NCI-H1417 (cell line): Measurements from ENCODE around the gene IL1RAPL1.

Source experiments
- DNase-seq, 3 experiments: peaks; one replicate each; lab custom pipeline; 2025; lab: John Stamatoyannopoulos, UW

IL1RAPL1 gene

DNA sequence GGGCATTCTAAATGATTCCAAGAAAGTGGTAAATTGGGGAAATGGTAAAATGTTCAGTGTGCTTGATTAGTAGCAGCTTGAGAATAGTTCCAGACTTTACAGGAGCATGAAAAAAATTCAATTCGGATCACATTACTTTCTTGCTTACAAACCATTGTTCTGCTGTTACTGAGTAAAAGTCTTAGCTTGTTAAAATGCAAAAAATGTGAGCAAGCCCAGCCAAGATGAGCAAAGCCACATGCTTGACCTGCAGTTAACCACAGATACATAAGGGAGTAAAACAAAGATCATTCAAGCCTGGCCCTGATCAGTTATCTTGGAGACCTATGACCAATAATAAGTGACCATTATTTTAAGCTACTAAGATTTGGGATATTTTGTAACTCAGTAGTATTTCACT is 1065.2 kb downstream of the IL1RAPL1 start:
- DNase-seq, result no peak

DNA sequence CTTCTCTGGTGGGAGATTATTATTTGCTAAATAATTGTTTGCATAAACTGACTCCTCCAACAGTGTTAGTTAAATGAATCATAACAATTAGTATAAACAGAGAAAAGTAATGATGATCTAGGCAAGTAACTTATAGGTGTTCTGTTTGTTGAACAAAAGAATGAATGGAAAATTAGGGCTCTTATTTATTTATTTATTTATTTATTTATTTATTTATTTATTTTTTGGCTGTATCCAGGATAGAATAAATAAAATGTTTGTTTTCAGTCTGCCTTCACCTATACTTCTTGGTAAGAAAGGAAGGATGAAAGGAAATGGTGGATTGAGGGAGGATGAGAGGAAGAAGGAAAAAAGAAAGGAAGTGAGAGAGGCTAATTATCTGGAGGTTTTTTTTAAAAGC is 1066.5 kb downstream of the IL1RAPL1 start:
- no peak for DNase-seq

DNA sequence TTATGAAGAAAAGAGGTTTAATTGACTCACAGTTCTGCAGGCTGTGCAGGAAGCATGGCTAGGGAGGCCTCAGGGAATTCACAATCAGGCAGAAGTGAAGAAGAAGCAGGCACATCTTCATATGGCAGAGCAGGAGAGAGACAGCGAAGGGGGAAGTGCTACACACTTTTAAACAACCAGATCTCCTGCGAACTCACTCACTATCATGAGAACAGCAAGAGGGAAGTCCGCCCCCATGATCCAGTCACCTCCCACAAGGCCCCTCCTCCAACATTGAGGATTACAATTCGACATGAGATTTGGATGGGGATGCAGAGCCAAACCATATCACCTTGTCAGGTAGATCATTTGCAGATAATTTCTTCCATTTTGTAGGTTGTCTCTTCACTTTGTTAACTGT is 1072.7 kb downstream of the IL1RAPL1 start:
- DNase-seq, result no peak

DNA sequence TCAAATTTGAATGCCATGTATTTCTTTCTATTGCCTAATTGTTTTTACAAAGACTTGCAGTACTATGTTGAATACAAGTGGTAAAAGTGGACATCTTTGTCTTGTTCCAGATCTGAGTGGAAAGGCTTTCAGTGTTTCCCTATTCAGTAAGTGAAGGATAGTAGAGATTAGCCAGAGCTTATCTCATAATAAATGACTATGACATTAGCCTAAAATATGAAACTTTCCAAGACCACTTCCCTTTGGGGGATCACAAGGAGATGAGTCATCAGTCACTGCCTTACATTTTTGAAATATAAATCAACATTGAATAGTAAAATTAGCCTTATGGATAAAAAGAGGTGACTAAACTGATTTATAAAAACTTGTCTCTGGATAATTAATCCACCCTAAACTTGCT is 1074.0 kb downstream of the IL1RAPL1 start:
- DNase-seq, result no peak

DNA sequence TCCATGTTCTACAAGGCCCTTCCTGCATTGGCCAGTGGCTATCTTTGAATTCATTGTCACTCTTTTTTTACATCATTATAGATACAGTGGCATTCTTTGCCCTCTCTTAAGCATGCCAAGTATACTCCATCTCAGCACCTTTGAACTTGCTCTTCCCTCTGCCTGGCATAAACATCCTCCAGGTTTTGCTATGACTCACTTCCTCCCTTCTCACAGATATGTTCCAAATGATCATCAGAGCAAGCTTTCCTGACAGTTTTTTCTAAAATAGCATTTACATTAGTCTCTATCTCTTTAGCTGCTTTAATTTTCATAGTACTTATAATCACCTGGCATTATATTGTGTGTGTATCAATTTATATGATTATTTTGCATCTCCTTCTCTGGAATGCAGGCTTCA is 1074.9 kb downstream of the IL1RAPL1 start:
- DNase-seq, result no peak

DNA sequence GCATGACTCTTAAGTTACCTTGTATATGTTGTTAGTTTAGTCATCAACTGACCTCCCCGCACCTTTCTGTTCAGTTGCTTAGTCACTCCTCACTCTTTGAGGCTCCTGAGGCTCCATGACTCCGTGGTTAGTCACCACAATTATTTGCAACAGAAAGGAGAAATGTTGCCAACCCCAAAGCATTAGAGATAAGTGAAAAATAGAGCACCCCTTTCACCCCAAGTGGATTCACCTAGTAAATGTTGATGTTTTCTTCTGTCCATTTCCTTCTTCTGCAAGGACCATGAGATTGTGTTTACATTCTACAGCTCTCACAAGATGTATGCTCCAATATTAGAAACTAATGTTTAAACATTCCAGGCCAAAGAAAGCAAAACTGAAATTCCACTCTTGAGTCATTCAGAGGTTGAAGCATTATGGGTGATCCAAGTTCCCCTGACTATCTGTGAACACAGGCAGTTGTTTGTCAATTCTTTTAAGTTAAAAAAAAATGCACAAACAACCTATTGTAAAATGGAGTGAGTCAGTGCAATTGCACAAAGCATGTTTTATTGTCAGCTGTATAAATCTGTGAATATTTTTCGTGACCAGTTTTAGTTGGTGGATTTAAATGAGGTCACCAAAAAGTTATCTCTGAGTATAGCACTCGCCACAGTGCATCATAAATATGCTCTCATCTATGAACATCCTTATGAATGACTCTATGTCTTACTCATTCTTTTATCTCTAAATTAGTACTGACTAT is 1075.7 kb downstream of the IL1RAPL1 start:
- DNase-seq, result no peak

DNA sequence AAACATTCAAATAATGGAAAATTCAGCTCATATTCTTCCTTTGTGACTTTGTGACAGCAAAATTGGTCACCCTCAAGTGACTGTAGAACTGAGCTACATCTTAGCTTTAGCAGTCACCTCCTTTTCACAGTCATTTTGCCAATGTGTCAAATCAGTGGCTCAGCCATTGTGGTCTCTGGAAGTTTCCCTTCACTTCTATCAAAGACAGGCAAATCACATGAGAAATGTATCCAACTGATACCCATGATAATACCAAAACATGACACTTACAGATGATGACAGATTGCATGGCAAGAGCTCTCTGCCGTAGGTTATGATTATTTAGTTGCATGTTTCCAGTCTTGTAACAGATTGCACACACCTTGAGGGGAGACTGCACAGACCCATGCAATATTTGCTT is 1078.3 kb downstream of the IL1RAPL1 start:
- no peak for DNase-seq

DNA sequence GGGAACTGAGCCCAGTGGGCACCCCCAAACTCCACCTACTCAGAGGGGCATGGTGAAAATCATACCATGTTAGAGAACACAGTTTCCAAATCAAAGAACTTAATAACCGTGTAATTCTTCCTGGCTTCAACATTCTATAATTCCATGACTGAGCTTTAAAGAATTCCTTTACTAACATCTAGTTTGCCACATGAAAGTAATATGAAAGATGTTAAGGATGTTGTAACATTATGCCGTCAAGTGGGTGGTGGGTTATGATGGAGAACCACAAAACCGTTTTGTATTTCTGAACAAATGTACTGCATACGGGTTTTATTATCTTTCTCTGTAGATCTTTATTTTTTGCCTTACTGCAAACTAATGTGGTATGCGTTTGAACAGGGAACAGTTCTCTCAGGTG is 1079.1 kb downstream of the IL1RAPL1 start:
- no peak for DNase-seq

DNA sequence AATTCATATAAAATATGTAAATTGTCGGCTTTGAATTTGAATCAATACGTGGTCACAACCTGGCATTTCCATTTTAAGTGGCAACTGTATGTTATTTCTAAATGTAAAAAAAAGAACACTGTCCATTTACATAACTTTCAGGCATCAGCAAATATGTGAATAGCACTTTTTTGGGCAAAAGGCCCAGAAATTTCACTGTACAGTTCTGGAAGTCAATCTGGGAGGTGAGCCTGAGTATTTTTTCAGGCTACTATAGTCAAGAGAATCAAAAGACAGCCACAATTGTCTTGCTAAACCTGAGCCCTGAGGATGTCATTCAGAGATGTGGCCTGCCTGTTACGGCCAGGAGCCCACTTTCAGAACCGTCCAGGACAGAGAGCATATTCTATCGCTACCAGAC is 1084.2 kb downstream of the IL1RAPL1 start:
- DNase-seq, result no peak

DNA sequence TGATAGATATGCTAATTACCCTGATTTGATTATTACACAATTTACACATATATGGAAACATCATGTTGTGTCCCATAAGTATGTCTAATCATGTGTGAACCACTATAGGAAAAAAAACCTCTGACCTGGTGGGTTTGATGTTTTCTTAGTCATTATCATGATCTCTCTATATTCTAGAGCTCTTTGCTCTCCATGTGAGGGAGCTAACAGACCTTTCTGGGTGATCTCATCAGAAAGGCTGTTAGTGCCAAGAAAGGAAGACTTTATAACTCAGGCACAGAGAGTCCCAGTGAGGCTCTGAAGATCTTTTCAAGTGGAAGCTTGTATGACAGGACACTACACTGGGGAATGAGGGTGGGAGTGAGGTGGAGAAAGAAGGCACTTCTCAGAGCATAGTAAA is 1100.4 kb downstream of the IL1RAPL1 start:
- no peak for DNase-seq

DNA sequence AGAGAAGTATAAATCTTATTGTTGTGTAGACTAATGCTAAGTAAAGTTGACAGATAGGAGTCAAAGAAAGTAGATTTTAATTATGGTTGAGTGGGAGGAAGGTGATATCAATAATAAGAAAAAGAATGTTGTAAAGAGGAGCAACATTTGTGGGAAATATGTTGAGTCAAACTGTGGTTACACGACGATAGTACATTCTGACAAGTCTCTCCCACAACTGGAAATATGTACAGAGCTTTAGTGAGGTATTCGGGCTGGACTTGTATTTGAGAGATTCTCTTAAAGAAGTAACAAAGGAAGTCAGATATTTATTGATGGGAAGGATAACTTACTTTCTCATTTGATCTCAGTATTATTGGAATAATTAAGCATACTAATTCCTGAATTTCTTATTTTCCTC is 1102.8 kb downstream of the IL1RAPL1 start:
- no peak for DNase-seq

DNA sequence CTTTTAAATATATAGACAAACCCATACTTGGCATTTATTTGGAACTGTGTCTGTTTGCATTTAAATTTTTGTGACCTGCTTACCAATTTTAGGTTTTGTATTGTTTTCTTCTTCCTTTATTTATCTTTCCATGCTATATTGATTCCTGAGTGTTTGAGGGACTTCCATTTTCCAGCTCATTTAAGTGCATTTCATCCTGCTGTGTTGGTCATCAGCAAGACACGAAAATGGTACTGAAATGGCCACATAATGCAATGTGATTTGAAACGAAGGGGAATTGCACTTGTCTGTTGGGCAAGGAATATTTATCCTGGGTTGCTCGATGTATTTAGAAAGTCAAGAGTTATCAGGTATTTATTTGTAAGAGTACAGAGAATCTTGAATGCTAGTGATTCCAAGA is 1103.8 kb downstream of the IL1RAPL1 start:
- DNase-seq, result peak in 2 of 3 experiments; percentile 13 to 37

DNA sequence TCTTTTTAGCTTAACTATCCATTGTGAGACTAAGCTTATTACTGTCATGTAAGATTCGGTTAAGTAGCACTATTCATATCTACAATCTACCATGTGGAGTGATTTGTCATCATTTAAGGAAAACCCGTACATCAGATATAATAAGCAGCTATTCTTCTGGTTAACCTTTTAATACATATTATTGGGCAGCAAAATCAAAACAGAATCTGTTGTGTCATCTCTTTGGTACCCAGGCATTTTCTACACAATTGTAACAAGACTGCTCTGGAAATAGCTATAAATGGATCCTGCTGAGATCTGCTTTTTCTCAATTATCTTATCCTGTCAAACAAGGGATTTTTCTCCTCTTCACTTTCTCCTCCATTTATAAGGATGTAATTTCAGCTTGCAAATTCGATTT is 1106.7 kb downstream of the IL1RAPL1 start:
- no peak for DNase-seq

DNA sequence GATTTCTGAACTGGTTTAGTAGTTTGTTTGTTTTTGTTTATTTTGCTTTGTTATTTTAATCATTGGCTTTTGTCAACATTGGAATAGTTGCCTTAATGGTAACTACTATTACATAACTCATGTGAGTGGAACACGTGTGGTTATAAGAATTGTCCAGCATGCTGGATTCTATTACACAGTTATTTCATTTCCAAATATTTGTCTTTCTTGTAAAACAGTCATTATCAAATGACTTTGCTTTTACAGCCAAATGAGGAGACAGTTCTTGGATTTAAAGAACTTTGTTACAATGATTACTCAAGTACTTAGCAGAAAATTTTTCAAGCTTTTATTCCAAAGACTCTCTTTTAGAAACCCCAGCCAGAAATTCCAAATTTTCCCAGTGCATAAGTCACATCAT is 1112.0 kb downstream of the IL1RAPL1 start:
- DNase-seq, result no peak

DNA sequence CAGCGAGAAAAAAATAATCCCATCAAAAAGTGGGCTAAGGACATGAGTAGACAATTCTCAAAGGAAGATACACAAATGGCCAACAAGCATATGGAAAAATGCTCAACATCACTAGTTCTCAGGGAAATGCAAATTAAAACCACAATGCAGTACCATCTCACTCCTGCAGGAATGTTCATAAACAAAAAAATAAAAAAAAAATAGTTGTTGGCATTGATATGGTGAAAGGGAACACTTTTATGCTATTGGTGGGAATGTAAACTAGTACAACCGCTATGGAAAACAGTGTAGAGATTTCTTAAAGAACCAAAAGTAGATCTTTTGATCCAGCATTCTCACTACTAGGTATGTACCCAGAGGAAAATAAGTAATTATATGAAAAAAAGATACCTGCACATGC is 1119.8 kb downstream of the IL1RAPL1 start:
- no peak for DNase-seq

DNA sequence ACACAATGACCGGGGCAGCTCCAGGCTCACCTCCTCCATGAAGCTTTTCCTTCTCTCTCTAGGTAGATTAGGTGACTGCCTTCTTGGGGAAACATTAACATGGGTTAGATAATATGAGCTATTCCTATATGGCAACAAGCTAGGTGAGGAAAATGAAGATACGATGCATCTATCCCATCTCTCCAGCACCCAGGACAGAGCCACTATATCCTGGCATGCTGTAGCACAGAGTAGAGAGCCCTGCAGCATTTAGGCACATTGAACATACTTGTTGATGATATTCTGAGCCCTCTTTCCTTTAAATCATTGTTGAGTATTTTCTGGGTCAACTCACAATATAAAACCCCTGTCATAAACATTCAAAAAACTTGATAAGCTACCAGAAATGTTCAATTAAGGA is 1133.9 kb downstream of the IL1RAPL1 start:
- DNase-seq, result no peak

DNA sequence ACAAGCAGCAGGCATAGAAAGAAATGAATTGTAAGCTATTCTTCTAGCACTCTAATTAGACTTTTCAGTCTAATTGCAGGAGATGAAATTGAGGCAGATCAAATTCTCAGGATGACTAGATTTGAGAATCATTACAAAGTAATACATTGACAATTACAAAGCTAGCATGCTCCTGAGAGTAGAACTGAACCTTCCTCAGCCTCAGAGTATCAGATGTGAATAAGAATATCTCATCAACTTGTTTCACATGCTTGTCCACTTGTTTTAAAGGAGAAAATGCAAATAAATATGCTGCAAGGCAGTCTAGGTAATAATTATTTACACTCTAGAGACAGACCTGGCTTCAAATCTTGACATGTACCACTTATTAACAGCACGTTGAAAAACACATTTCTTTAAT is 1137.1 kb downstream of the IL1RAPL1 start:
- DNase-seq, result peak in 1 of 3 experiments; percentile 33

DNA sequence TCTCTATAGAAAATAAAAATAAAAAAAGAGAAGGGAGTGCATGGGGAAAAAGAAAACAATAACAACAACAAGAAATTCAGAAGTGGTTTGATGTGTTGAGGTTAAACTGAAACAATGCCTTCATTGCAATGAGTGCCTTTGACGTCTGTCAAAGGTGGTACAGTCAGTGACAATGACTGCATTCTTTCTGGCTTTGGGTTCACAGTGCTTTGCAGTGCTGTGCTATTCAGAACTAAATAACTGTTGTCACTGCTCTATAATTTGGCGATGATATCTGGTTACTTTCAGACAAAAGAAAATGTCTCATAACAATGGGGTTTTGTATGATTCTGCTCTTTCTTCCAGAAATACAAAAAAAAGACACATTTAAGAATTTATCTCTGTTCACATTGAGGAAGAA is 1139.6 kb downstream of the IL1RAPL1 start:
- no peak for DNase-seq

DNA sequence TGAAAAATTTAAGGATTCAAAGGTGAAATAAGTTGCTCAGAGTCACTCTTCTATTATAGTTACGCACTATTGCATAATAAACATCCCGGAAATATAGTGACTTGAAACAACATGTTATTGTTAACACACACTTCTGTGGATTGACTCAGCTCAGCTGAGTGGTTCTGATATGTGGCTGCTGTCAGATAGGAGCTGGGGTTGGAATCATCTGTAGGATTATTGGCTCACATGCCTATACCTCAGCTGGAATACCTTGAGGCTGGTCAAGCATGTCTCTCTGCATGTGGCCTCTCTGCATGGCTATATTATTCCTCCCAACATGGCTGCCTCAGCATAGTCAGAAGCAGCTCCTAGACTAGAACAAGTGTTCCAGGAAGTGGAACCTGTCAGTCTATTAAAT is 1141.4 kb downstream of the IL1RAPL1 start:
- no peak for DNase-seq

DNA sequence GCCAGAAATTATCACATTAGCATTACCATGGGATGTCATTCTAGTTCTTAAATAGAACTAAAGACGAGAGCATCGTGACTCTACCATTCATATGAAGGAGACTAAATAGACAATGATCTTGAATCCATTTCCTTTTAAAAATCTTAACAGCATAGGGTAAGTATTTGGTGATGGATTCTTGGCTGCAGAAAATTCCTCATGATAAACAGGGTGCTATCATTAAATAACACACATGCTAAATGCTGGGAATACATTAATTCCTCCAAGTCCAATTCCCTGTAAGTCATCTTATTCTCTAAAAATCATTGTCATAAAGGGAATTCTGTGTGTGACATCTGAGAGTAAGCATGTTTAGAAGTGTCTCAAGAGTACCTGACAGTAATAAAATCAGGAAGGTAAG is 1157.7 kb downstream of the IL1RAPL1 start:
- no peak for DNase-seq

DNA sequence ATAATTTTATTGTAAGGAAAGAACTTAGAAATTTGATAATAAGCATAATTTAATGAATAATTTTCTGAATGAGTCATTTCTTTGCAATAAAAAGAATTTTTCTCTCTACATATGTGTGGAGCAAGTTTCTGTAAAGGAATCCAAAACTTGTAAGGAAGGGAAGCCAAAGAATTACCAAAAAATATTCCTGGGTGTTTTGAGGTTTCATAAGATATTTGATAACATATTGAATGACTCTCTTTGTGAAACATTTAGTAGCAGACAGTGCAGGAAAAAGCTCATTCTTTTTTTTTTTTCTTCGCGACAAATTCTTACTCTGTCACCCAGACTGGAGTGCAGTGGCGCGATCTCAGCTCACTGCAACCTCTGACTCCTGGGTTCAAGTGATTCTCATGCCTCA is 1159.1 kb downstream of the IL1RAPL1 start:
- DNase-seq, result no peak

DNA sequence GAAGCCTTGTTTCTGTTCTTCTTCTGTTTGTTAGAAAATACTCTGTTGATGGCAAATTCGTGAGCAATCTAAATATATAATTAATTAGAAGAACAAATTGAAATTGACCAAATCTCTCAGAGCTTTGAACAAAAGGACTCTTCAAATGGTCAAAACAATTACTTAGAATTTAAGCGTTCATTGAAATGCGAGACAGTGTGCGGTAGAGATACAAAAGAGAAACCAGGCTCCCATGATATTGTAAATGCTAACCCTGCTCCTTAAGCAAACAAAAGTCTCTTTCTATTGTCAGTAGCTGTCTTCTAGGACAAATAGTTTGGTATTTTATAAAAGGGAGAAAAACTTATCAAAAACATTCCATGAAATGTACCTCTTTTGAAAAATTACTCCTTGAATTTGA is 1174.8 kb downstream of the IL1RAPL1 start:
- DNase-seq, result peak in 1 of 3 experiments; percentile 30

DNA sequence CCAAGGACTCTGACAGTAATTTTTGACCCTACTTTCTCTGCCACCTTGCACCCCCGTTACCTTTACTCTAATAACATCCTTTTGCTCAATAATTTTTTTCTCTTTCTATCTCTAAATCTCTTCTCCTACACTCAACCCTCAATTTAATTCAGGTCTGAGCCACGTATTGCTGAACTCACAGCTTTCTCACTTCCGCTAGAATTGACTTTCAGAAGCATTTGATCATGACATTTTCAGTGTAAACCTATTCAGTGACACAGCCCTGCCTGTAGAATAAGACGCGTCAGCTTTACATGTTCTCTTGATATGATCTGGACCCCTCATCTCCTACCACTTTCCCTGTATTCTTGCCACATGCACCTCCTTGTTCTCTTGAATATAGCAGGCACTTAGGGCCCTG is 1188.6 kb downstream of the IL1RAPL1 start:
- DNase-seq, result no peak

DNA sequence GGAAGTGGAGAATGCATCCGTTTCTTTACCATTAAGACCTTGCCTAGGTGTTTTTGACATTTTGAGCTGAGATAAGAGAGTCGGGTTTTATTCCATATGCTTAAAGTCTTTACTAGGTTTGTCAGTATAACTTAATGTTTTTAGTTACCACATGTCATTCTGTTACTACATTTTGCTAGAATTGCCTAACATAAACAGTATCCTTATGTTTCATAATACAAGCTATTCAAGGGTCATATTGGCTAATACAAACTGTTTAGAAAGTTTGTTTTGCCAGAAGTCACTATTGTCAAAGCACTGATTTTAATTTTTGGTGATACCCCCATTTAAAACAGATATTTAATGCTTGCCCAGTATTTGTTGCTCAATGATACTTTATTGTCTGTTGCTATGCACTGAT is 1200.4 kb downstream of the IL1RAPL1 start:
- no peak for DNase-seq
